SK-N-MC (cell line): ENCODE measurements around the gene PCSK4.
"Not testable (repeated sequence)": the region's sequence is repeated elsewhere in the genome, so short reads cannot be mapped to it uniquely, and the experiment has no call there.

ENCODE experiments used
- DNase-seq: peaks from one replicate; pipeline ENCODE4 v3.0.0-alpha.2; 2011; ENCODE audit warnings: low read depth, low spot score
- H3K27ac ChIP-seq: fragments of 200-600 bp; sonication (generic); 2 replicates; pipeline ENCODE4 v1.5.1; 2016; ENCODE audit warnings: mixed run types
- H3K36me3 ChIP-seq: fragments of 200-600 bp; sonication (generic); 2 replicates; pipeline ENCODE4 v1.6.1; 2017; ENCODE audit warnings: antibody characterized with exemption, low read length, mixed read lengths; ENCODE audit not compliant: insufficient read depth
- H3K4me3 ChIP-seq: fragments of 200-600 bp; sonication (generic); 2 replicates; pipeline ENCODE4 v1.5.1; 2016
- H3K9ac ChIP-seq: fragments of 200-600 bp; sonication (generic); 2 replicates; pipeline ENCODE4 v1.8.0; 2017; ENCODE audit warnings: mixed run types, mixed read lengths; ENCODE audit not compliant: insufficient read length
- H3K9me3 ChIP-seq: fragments of 200-600 bp; sonication (generic); 2 replicates; pipeline ENCODE4 v1.6.1; 2017; ENCODE audit warnings: low read depth, mild to moderate bottlenecking, antibody characterized with exemption, low read length, moderate library complexity, mixed read lengths
- EZH2 ChIP-seq: fragments of 200-600 bp; sonication (generic); IDR thresholded peaks from one replicate; pipeline ENCODE4 v1.6.1; 2017; ENCODE audit warnings: antibody characterized with exemption
- FOXP2 ChIP-seq: optimal IDR thresholded peaks from 2 replicates; pipeline ENCODE3; 2011; ENCODE audit warnings: mild to moderate bottlenecking, moderate library complexity; ENCODE audit not compliant: insufficient read depth; ENCODE audit errors: extremely low read length, control extremely low read depth
- POLR2AphosphoS5 ChIP-seq: IDR thresholded peaks from 2 replicates; pipeline ENCODE4 v1.6.1; 2012; ENCODE audit warnings: mild to moderate bottlenecking, low read depth, low read length, borderline replicate concordance

PCSK4 gene

GRCh38 chr19:1445185-1445931 is 44.8 kb downstream of the PCSK4 start:
- TF ChIP-seq EZH2, result no peak
- TF ChIP-seq FOXP2, result no peak
- TF ChIP-seq POLR2AphosphoS5, result no peak
- no peak overlapping the region for H3K9ac ChIP-seq
- no peak overlapping the region for H3K27ac ChIP-seq
- no peaks in the 10 kb centered on the region for H3K9me3 ChIP-seq
- no peak for DNase-seq
- peak overlapping the region; percentile 64 for H3K4me3 ChIP-seq
- peaks cover 23% of the 10 kb centered on the region for H3K36me3 ChIP-seq

- TF ChIP-seq EZH2, result no peak
- no peak for TF ChIP-seq FOXP2
- no peak for TF ChIP-seq POLR2AphosphoS5
- Histone ChIP-seq H3K9ac (no peak overlapping the region), H3K36me3 (peaks cover 38% of the 10 kb centered on the region), H3K27ac (peak overlapping the region; percentile 74), H3K4me3 (no peak overlapping the region), H3K9me3 (no peaks in the 10 kb centered on the region)
- DNase-seq, result no peak
These were observed 48.3 kb downstream of the PCSK4 start for GRCh38 chr19:1441677-1442438.

- Histone ChIP-seq H3K4me3 (no peak overlapping the region), H3K27ac (no peak overlapping the region), H3K36me3 (peaks cover 38% of the 10 kb centered on the region), H3K9ac (no peak overlapping the region), H3K9me3 (no peaks in the 10 kb centered on the region)
- TF ChIP-seq FOXP2 (no peak), EZH2 (no peak), POLR2AphosphoS5 (no peak)
- no peak for DNase-seq
These were observed 49.1 kb downstream of the PCSK4 start for GRCh38 chr19:1441022-1441426.

GRCh38 chr19:1440418-1440801 is 49.7 kb downstream of the PCSK4 start:
- Histone ChIP-seq H3K9me3 (no peaks in the 10 kb centered on the region), H3K36me3 (peaks cover 41% of the 10 kb centered on the region), H3K9ac (no peak overlapping the region), H3K4me3 (peak overlapping the region; percentile 97; the same call in 1 of the 2 replicates), H3K27ac (no peak overlapping the region)
- TF ChIP-seq POLR2AphosphoS5 (no peak), EZH2 (no peak), FOXP2 (no peak)
- DNase-seq, result no peak

DNA sequence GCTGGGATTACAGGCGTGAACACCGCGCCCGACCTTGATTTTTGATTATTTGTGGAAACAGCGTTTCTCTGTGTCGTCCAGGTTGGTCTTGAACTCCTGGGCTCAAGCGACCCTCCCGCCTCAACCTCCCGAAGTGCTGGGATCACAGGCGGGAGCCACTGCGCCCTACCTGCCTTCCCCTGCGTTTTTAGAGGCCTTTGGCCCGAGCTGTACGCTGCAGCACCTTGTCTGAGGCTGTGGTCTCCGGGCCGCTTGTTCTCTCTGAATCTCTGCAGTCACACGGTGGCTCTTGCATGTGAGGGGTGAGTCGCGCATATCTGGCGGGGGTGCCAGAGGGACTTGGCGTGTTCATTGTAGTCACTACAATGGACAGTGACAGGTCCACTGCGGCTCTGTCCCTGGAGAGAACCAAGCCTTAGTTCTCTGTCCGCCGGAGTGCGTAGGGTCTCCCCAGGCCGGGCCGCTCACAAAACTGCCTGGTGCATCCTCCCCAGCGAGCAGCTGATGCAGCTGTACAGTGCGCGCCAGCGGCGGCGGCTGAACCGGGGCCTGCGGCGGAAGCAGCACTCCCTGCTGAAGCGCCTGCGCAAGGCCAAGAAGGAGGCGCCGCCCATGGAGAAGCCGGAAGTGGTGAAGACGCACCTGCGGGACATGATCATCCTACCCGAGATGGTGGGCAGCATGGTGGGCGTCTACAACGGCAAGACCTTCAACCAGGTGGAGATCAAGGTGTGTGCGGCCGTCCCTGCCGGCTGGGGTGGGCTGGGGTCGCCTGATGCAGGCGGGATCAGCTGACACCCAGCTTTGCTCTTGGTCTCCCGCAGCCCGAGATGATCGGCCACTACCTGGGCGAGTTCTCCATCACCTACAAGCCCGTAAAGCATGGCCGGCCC is 50.4 kb downstream of the PCSK4 start:
- peak overlapping the region; percentile 97 for H3K4me3 ChIP-seq
- H3K9ac ChIP-seq, result peak overlapping the region; percentile 100
- H3K36me3 ChIP-seq, result peaks cover 44% of the 10 kb centered on the region
- H3K27ac ChIP-seq, result peak overlapping the region; percentile 96
- not testable (repeated sequence) for H3K9me3 ChIP-seq, DNase-seq

DNA sequence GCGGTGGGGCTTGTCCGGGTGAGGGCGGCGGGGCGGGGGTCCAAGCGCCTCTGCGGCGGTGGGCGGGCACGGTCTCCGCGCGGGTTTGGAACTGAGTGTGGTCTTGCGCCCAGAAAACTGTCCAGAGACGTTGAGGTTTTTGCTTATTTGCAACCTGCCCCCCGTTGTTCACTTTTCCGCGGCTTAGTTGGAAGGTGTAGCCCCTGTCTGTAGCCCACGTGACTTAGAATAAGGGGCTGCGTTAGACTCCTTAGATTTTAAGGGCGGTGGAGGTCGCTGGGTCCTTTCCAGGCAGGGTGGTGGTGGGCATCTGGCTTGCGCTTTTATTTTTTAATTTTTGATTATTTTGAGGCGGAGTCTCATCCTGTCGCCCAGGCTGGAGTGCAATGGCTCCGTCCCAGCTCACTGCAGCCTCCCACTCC is 51.2 kb downstream of the PCSK4 start:
- H3K4me3 ChIP-seq, result peak overlapping the region; percentile 97
- TF ChIP-seq POLR2AphosphoS5, result no peak
- TF ChIP-seq EZH2, result no peak
- TF ChIP-seq FOXP2, result no peak
- H3K27ac ChIP-seq, result peak overlapping the region; percentile 96
- no peak for DNase-seq
- H3K9me3 ChIP-seq, result no peaks in the 10 kb centered on the region
- peaks cover 47% of the 10 kb centered on the region for H3K36me3 ChIP-seq
- H3K9ac ChIP-seq, result peak overlapping the region; percentile 100

GRCh38 chr19:1438035-1438932 is 51.9 kb downstream of the PCSK4 start, which contains the start of gene RPS15:
Gene RPS15 (plus strand): TSS chr19:1438396. CDS start chr19:1438426, 30 bp downstream.
- DNase-seq, result peak; percentile 66
- peak within 1 kb of the TSS; percentile 100 for H3K9ac ChIP-seq
- peak within 1 kb of the TSS; percentile 97 for H3K4me3 ChIP-seq
- no peaks in the 10 kb centered on the region for H3K9me3 ChIP-seq
- H3K36me3 ChIP-seq, result peaks cover 54% of the 10 kb centered on the region
- peak; percentile 99 for TF ChIP-seq POLR2AphosphoS5
- TF ChIP-seq FOXP2, result no peak
- TF ChIP-seq EZH2, result no peak
- H3K27ac ChIP-seq, result peak within 1 kb of the TSS; percentile 96

DNA sequence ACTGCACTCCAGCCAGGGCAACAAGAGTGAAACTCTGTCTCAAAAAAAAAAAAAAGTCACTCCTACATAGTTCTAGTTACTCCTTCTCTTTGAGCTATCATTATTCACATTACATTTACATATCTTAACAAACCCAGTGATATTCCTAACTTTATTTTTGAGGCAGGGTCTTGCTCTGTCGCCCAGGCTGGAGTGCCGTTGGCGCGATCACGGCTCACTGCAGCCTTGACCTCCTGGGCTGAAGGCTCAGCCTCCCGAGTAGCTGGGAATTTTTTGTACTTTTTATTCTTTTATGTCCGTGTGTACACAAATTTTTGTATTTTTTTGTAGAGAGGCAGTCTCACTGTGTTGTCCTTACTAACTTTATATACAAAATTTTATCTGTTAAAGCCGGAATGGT is 52.5 kb downstream of the PCSK4 start:
- Histone ChIP-seq H3K36me3 (peaks cover 59% of the 10 kb centered on the region), H3K27ac (peak overlapping the region; percentile 80), H3K9me3 (no peaks in the 10 kb centered on the region), H3K4me3 (peak overlapping the region; percentile 97), H3K9ac (no peak overlapping the region)
- no peak for DNase-seq
- TF ChIP-seq POLR2AphosphoS5 (no peak), EZH2 (no peak), FOXP2 (no peak)
